Measurements from ENCODE around the gene HSPBP1. TPM values are rescaled to one million over a fixed set of nuclear protein-coding genes. Genes with fewer than 3 reads are reported as not detected.

The HSPBP1 gene
- total and polyA plus RNA-seq, 9 of the 15 experiments (the other 6 are each of a cell fraction or from before 2014, with no cell fraction given), result 0.83 to 81.3 (median 21.8) TPM

GRCh38 chr19:55242517-55242916 is 37.4 kb downstream of the HSPBP1 start (continued):
- no peak for TF ChIP-seq AFF1 (IDR thresholded peaks at IDR 0.05; ENCODE audit: low read depth in 1 of 2, partially characterized antibody in 2 of 2)
- TF ChIP-seq ATF1 (CRISPR knock-in tag; IDR thresholded peaks at IDR 0.05), result no peak
- no peak for TF ChIP-seq ATF1 (tag; IDR thresholded peaks at IDR 0.05)
- TF ChIP-seq PTRF (tag; IDR thresholded peaks at IDR 0.05), result no peak
- TF ChIP-seq NFYB (IDR thresholded peaks at IDR 0.05; ENCODE audit: extremely low read depth, insufficient read length), result no peak
- TF ChIP-seq FOXA1 (IDR thresholded peaks at IDR 0.05; ENCODE audit: borderline replicate concordance), result no peak
- no peak for TF ChIP-seq SMARCA5 (IDR thresholded peaks at IDR 0.05)
- no peak for TF ChIP-seq KHSRP (IDR thresholded peaks at IDR 0.05)

GRCh38 chr19:55241935-55242464 is 37.9 kb downstream of the HSPBP1 start:
- 98% methylated on average over 9 of the region's 16 CpGs for WGBS (ENCODE audit: insufficient coverage, low coverage, missing lambda C conversion rate)
- Histone ChIP-seq H3K4me3 (no peak overlapping the region), H3K4me1 (replicated peaks in 1 of 2; ENCODE audit: control insufficient read depth in 2 of 2, insufficient read depth in 2 of 2, low read length in 2 of 2) (peaks cover 0 to 16% of the 10 kb centered on the region in 2 experiments; a peak in 3 of 5 replicates), H3K9me1 (ENCODE audit: control insufficient read depth, insufficient read depth, low read length) (no peaks in the 10 kb centered on the region), H3K4me2 (ENCODE audit: insufficient read depth, low read length) (no peak overlapping the region), H3K36me3 (ENCODE audit: control insufficient read depth, insufficient read depth, low read length) (peaks cover 95% of the 10 kb centered on the region), H4K20me1 (replicated peaks; ENCODE audit: control insufficient read depth, insufficient read depth, low read length) (peaks cover 9% of the 10 kb centered on the region; the same call in 1 of the 2 replicates), H3K27me3 (ENCODE audit: control insufficient read depth in 2 of 2, insufficient read depth in 2 of 2, low read length in 2 of 2) (no peaks in the 10 kb centered on the region; a peak in 1 of 5 replicates), H3K9me3 (replicated peaks; ENCODE audit: control insufficient read depth, insufficient read depth, low read depth, low read length) (no peaks in the 10 kb centered on the region), H3K27ac (ENCODE audit: extremely low read depth, low read depth, low read length) (no peak overlapping the region), H2AFZ (ENCODE audit: low read depth, low read length) (no peak overlapping the region), H3K79me2 (ENCODE audit: control insufficient read depth, insufficient read depth, low read length) (no peaks in the 10 kb centered on the region; the same call in 2 of the 3 replicates), H3K9ac (ENCODE audit: insufficient read depth in 1 of 2, low read depth in 2 of 2, low read length in 2 of 2) (peak overlapping the region in 1 of 2 experiments; percentile 26; a peak in 1 of 4 replicates)
- ATAC-seq, result no peak
- no peak for DNase-seq (ENCODE audit: extremely low read depth in 1 of 4, low spot score in 3 of 4)
- BruUV-seq (replicated peaks), result no TSS peak
- in situ Hi-C loops (cut with MboI), result no loop called here
- intact Hi-C loops (cut with micrococcal nuclease), result no loop called here
- POLR2A ChIA-PET, result interaction anchor here (0.8 to 1.2 kb wide), 3 partner anchors 8 to 14 kb away, joined by 3 to 4 read pairs (median 3); no protein-coding TSS in a partner anchor
- FAIRE-seq, result no peak
- CTCF ChIA-PET (ENCODE audit: low intra/inter-chr PET ratio), result no interaction called here
- TF ChIP-seq CREB5 (CRISPR knock-in tag; IDR thresholded peaks at IDR 0.05) (no peak), CBFB (CRISPR knock-in tag; IDR thresholded peaks at IDR 0.05) (no peak), TAL1 (IDR thresholded peaks at IDR 0.05) (no peak), DEAF1 (CRISPR knock-in tag; IDR thresholded peaks at IDR 0.05) (no peak)
